Endometrial microvascular endothelial cells (primary cell): ENCODE results near the gene RPL39. TPM values are rescaled to one million over a fixed set of nuclear protein-coding genes. Genes with fewer than 3 reads are reported as not detected.
"Not testable (repeated sequence)": the region's sequence is repeated elsewhere in the genome, so short reads cannot be mapped to it uniquely, and the experiment has no call there.

Experiments
- in situ Hi-C: cut with HindIII; loops from 2 replicates; pipeline ENCODE4 v1.10.0; 2017; ENCODE audit warnings: low sequenced_read_pairs, low pct_unique_long_range_greater_than_20kb; ENCODE audit errors: inconsistent ontology term
- total RNA-seq: library from RNA; depleted of rRNA; stranded (reverse); fragments of >200 nt; gene quantifications from one replicate; pipeline ENCODE4 v1.2.3, GENCODE V29; 2015; ENCODE audit errors: inconsistent ontology term

Gene RPL39
- 7,033 TPM for total RNA-seq

GRCh38 chrX:119791437-119792231 lies at the start of gene RPL39:
RPL39 (minus strand) TSS chrX:119791630; CDS start chrX:119791576, 54 bp downstream.
- in situ Hi-C loops, result no loop called here

- in situ Hi-C loops, result no loop called here
These were observed 42.5 kb upstream of the RPL39 start for GRCh38 chrX:119833905-119834304.

- in situ Hi-C loops, result no loop called here
These were observed 37.0 kb upstream of the RPL39 start for GRCh38 chrX:119828446-119828845.

DNA sequence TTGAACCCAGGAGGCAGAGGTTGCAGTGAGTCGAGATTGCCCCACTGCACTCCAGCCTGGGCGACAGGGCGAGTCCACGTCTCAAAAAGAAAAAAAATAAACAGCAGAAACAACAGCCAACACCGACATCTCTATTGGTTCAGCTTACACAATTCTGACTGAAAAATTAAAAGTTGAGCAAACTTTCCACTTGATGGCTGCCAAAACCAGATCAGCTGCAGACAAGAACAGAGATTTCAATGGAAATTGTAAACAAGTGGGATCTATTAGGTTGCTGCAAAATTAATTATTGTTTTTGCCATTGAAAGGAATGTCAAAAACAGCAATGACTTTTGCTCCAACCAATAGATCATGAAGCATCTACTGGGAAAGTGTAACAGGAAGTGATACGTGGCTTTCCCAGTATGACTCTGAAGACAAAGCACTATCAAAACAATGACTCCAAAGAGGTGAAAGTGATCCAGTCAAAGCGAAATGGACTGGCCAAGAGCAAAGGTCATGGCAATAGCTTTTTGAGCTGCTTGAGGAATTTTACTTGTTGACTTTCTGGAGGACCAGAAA lies 35.0 kb upstream of the RPL39 start:
- in situ Hi-C loops, result no loop called here

GRCh38 chrX:119824221-119824620 lies 32.8 kb upstream of the RPL39 start:
- in situ Hi-C loops, result not testable (repeated sequence)

DNA sequence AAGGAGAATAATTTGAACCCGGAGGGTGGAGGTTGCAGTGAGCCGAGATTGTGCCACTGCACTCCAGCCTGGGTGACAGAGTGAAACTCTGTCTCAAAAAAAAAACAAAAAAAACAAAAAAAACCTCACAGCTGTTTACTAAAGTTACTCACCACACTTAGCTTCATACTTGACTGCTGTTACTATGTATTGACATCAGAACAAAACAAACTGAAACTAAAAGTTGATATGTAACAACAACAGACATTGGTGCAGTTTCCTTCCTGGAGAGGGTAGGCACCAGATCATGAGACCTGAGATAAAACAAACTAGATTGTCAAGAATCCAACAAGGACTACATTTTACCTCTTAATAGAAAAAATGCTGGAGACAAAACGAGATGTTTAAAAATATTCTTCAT lies 30.3 kb upstream of the RPL39 start:
- in situ Hi-C loops, result not testable (repeated sequence)

GRCh38 chrX:119817130-119817690 lies 25.8 kb upstream of the RPL39 start:
- in situ Hi-C loops, result no loop called here

DNA sequence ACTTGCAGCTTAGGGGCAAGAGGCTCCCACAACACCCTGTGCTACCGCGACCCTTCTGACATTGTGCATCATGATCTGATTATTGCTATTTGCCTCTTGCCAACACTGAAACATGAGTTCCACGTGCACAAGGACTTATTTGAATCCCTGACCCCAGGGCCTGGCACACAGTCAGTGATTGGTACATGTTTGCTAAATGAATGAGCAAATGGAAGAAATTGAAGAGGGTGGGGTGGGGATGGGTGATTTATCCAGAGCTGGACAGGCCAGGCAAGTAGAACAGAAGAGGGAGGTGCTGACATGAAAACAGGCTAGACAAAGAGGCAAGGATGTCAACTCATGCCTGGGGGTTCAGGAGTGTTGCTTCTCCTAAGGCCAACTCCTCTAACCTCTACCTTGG lies 24.9 kb upstream of the RPL39 start:
- in situ Hi-C loops, result no loop called here

GRCh38 chrX:119809185-119809666 lies 17.8 kb upstream of the RPL39 start:
- in situ Hi-C loops, result no loop called here

GRCh38 chrX:119808461-119808860 lies 17.0 kb upstream of the RPL39 start:
- in situ Hi-C loops, result not testable (repeated sequence)

- in situ Hi-C loops, result no loop called here
These were observed 11.1 kb upstream of the RPL39 start for GRCh38 chrX:119802546-119802945.

DNA sequence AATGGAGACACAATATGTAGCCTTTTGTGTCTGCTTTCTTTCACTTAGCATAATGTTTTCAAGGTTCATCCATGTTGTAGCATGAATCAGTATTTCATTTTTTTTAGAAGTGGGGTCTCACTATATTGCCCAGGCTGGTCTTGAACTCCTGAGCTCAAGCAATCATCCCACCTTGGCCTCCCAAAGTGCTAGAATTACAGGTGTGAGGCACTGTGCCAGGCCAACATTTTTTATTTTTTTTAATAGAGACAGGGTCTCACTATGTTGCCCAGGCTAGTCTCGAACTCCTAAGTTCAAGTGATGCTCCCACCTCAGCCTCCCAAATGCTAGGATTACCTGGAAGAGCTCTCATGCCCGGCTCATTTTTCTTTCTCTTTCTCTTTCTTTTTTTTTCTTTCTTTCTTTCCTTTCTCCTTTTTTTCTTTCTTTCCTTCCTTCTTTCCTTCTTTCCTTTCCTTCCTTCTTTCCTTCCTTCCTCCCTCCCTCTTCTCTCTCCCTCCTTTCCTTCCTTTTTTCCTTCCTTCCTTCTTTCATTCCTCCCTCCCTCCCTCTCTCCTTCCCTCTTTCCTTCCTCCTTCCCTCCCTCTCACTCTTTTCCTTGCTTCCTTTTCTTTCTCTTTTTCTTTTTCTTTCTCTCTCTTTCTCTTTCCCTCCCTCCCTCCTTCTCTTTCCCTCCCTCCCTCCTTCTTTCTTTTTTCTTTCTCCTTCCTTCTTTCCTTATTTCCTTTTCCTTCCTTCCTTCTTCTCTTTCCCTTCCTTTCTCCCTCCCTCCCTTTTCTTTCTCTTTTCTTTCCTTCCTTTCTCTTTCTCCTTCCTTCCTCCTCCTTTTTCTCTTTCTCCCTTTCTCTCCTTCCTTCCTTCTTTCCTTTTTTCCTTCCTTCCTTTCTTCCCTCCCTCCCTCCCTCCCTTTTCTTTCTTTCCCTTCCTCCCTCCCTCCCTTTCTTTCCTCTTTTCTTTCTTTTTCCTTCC lies 10.1 kb upstream of the RPL39 start:
- in situ Hi-C loops, result no loop called here

DNA sequence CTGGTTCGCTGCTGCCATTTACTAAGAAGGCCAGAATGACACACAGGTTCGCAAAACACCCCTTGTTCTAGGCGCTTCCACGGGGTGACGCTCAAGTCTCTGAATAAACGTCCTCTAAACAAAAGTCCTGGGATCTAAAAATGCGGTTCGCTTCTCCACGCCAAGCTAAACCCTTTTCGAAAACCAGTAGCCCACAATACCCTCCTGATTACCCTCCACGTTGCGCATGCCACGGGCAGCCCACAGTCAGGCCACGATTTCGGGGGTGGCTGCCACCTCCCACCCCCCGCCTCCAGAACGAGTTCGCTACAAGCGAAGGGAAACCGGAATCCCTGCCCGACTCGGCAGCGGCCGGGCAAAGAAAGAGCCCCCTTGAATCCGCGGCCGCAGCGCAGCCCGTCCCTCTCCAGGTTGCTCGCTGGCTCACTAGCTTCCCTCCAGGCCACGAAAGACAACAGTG lies 423 bp downstream of the RPL39 start:
- in situ Hi-C loops, result no loop called here

DNA sequence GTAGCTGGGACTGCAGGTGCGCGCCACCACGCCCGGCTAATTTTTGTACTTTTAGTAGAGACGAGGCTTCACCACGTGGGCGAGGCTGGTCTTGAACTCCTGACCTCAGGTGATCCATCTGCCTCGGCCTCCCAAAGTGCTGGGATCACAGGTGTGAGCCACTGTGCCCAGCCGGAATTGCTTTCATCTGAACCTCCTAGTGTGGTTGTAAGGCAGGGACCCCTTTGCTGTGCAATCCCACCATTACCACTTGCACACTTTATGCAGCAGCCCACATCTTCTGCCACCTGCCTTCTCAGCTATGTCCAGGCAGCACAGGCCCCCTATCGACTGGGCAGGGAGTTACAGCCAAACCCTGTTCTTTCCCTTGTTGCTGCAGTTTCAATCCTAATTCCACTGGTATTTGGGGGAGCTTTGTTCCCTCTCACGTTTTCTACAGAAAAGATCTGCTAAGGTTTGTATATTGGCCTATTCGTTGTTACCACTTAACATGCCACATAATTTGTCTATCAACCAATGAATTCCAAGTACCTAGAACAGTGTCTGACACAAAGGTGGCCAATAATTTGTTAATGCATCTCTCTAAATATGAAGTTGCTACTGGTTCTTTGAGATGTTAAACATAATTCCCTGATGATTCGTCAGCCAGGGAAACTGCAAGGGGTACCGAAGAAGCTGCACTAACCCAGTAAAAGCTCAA lies 6.5 kb downstream of the RPL39 start:
- in situ Hi-C loops, result no loop called here

- in situ Hi-C loops, result no loop called here
These were observed 8.4 kb downstream of the RPL39 start for GRCh38 chrX:119783026-119783425.

GRCh38 chrX:119778829-119779228 lies 12.6 kb downstream of the RPL39 start:
- in situ Hi-C loops, result no loop called here

- in situ Hi-C loops, result no loop called here
These were observed 15.8 kb downstream of the RPL39 start for GRCh38 chrX:119775517-119776238.

DNA sequence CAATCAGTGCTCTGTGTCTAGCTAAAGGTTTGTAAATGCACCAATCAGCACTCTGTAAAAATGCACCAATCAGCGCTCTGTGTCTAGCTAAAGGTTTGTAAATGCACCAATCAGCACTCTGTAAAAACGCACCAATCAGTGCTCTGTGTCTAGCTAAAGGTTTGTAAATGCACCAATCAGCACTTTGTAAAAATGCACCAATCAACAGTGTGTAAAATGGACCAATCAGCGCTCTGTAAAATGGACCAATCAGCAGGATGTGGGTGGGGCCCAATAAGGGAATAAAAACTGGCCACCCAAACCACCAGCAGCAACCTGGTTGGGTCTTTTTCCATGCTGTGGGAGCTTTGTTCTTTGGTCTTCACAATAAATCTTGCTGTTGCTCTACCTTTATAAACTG lies 22.0 kb downstream of the RPL39 start:
- in situ Hi-C loops, result loop anchor here (25.0 kb wide), 1 partner anchor 282 kb away; no protein-coding TSS in a partner anchor
